Mucosa of descending colon (tissue), 3 donors: Measurements from ENCODE around the gene SPTSSA. TPM values are rescaled to one million over a fixed set of nuclear protein-coding genes. Genes with fewer than 3 reads are reported as not detected.

Experiments
- ATAC-seq: fragments of 200-7000 bp; cut with Tn5 transposase; one replicate; pipeline ENCODE4 v1.9.1; 2020; ENCODE audit warnings: mild to moderate bottlenecking, moderate library complexity
- DNase-seq, 3 donors: peaks; one replicate each; pipeline ENCODE4 v3.0.0-alpha.2; 2020
- H3K36me3 ChIP-seq: fragments of 200-600 bp; one replicate; pipeline ENCODE4 v1.8.0; 2021; ENCODE audit warnings: low read depth, mild to moderate bottlenecking
- H3K4me1 ChIP-seq: fragments of 200-600 bp; one replicate; pipeline ENCODE4 v1.8.0; 2021; ENCODE audit warnings: low read depth, mild to moderate bottlenecking
- H3K4me3 ChIP-seq: fragments of 200-600 bp; one replicate; pipeline ENCODE4 v1.8.0; 2021; ENCODE audit warnings: mild to moderate bottlenecking
- H3K9me3 ChIP-seq: fragments of 200-600 bp; one replicate; pipeline ENCODE4 v1.8.0; 2021; ENCODE audit warnings: mild to moderate bottlenecking
- intact Hi-C, 2 donors: fragments of 100-400 bp; cut with DNase I in 1 of 2; cut with micrococcal nuclease in 1 of 2; formaldehyde crosslinking; loops; one replicate each; pipeline versions ENCODE4 v1.11.0 to v1.11.1; 2022; cut with DNase I, micrococcal nuclease
- total RNA-seq, 3 donors: library from RNA; stranded (reverse); fragmentation: NEBNext Ultra II Directional in 2 of 3; extraction: Animal tissue kit (Norgen Biotek cat#: 25700) in 2 of 3; gene quantifications; one replicate each; pipeline versions ENCODE4 v1.2.1 to v1.2.4, GENCODE V29; 2021 to 2023
- TF ChIP-seq, protein P1 (sequence below): fragments of 200-600 bp; IDR thresholded peaks from one replicate; pipeline ENCODE4 v1.8.0; 2022; ENCODE audit warnings: antibody characterized with exemption, mild to moderate bottlenecking
- donor health status: DM: no; HTN: no; CAD: no; lungs with moderate emphysema.
- donor health status: DM: no; HTN: no; CAD: no.
- donor health status: DM: no; HTN: yes; CAD: no.

The SPTSSA gene
- total RNA-seq, 3 donors from 2014 or later = 39.0 to 63.9 (median 44.2) TPM

- no peaks in the 10 kb centered on the region for H3K9me3 ChIP-seq
- DNase-seq (no peak), ATAC-seq (peak; percentile 27)
- no peak overlapping the region for H3K4me3 ChIP-seq
- H3K36me3 ChIP-seq = no peaks in the 10 kb centered on the region
- TF ChIP-seq, protein P1, sequence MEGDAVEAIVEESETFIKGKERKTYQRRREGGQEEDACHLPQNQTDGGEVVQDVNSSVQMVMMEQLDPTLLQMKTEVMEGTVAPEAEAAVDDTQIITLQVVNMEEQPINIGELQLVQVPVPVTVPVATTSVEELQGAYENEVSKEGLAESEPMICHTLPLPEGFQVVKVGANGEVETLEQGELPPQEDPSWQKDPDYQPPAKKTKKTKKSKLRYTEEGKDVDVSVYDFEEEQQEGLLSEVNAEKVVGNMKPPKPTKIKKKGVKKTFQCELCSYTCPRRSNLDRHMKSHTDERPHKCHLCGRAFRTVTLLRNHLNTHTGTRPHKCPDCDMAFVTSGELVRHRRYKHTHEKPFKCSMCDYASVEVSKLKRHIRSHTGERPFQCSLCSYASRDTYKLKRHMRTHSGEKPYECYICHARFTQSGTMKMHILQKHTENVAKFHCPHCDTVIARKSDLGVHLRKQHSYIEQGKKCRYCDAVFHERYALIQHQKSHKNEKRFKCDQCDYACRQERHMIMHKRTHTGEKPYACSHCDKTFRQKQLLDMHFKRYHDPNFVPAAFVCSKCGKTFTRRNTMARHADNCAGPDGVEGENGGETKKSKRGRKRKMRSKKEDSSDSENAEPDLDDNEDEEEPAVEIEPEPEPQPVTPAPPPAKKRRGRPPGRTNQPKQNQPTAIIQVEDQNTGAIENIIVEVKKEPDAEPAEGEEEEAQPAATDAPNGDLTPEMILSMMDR = no peak
- H3K4me1 ChIP-seq = peaks cover 17% of the 10 kb centered on the region
- intact Hi-C loops = no loop called here
Measured at GRCh38 chr14:34449819-34450541, 12.1 kb downstream of the SPTSSA start.

DNA sequence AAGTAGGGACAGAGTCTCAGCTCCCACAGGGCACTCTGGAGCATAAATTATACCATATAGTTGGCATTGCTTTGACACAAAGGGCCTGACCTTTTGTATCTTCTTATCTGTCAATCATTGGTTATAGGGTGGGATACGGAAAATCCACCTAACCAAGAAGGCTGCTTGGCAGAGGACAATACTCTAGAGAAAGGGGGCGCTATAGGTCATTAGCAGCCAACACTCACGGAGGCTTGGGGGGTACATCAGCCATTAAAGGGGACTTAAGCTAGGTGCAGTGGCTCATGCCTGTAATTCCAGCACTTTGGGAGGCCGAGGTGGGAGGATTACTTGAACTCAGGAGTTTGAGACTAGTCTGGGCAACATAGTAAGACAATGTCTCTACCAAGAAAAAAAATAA is 22.9 kb downstream of the SPTSSA start:
- H3K4me1 ChIP-seq = peaks cover 15% of the 10 kb centered on the region
- H3K4me3 ChIP-seq = no peak overlapping the region
- intact Hi-C loops = loop anchor here in 1 of 2 donors (10.0 kb wide), 1 partner anchor 64 kb away; no protein-coding TSS in a partner anchor
- ATAC-seq = no peak
- no peaks in the 10 kb centered on the region for H3K9me3 ChIP-seq
- no peak for DNase-seq
- no peaks in the 10 kb centered on the region for H3K36me3 ChIP-seq
- TF ChIP-seq, protein P1 = no peak

DNA sequence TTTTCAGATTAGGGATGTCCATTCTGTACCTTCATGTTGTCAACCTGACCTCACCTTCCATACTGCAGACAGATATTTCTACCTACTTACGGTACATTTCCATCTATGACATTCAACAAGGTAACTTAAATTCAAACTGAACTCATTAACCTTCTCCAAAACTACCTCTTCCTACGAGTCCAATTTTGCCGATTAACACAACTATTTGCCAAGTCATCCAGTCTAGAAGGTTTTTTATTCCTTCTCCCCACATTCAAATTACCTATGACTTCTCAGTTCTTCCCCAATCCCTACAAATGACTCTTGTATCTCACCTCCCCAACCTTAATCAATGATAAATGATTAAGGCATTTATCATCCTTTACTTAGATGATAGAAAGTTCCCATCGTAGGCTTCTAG is 23.6 kb downstream of the SPTSSA start:
- DNase-seq (no peak), ATAC-seq (no peak)
- no peaks in the 10 kb centered on the region for H3K9me3 ChIP-seq
- no peak overlapping the region for H3K4me3 ChIP-seq
- intact Hi-C loops = loop anchor here in 1 of 2 donors (10.0 kb wide), 1 partner anchor 64 kb away; no protein-coding TSS in a partner anchor
- TF ChIP-seq, protein P1 = no peak
- H3K4me1 ChIP-seq = peaks cover 15% of the 10 kb centered on the region
- no peaks in the 10 kb centered on the region for H3K36me3 ChIP-seq

- intact Hi-C loops = loop anchor here in 1 of 2 donors (10.0 kb wide), 1 partner anchor 63 kb away; no protein-coding TSS in a partner anchor
- Histone ChIP-seq H3K4me1 (peaks cover 15% of the 10 kb centered on the region), H3K4me3 (no peak overlapping the region), H3K9me3 (no peaks in the 10 kb centered on the region), H3K36me3 (no peaks in the 10 kb centered on the region)
- ATAC-seq (no peak), DNase-seq (no peak)
- TF ChIP-seq, protein P1 = no peak
Measured at GRCh38 chr14:34437729-34438080, 24.3 kb downstream of the SPTSSA start.

- Histone ChIP-seq H3K4me1 (peaks cover 15% of the 10 kb centered on the region), H3K4me3 (no peak overlapping the region), H3K9me3 (no peaks in the 10 kb centered on the region), H3K36me3 (no peaks in the 10 kb centered on the region)
- TF ChIP-seq, protein P1 = no peak
- DNase-seq (no peak), ATAC-seq (peak; percentile 92)
- intact Hi-C loops = loop anchor here in 1 of 2 donors (10.0 kb wide), 1 partner anchor 62 kb away; no protein-coding TSS in a partner anchor
Measured at GRCh38 chr14:34436960-34437728, 24.9 kb downstream of the SPTSSA start.
